MM.1S (cell line): ENCODE data around the gene GRPEL1.

Source experiments
- CTCF ChIP-seq: fragments of 300-600 bp; sonication (generic); IDR thresholded peaks from 2 replicates; pipeline ENCODE4 v1.5.1; 2016; ENCODE audit warnings: antibody characterized with exemption, low read length, mixed read lengths
- EZH2 ChIP-seq: fragments of 300-600 bp; sonication (generic); optimal IDR thresholded peaks from 2 replicates; pipeline ENCODE3; 2017; ENCODE audit warnings: low read depth, mild to moderate bottlenecking, antibody characterized with exemption, low read length, mixed read lengths
- EZH2phosphoT487 ChIP-seq: fragments of 300-600 bp; sonication (generic); IDR thresholded peaks from 2 replicates; pipeline ENCODE4 v1.6.1; 2018; ENCODE audit warnings: antibody characterized with exemption, low read length

DNA sequence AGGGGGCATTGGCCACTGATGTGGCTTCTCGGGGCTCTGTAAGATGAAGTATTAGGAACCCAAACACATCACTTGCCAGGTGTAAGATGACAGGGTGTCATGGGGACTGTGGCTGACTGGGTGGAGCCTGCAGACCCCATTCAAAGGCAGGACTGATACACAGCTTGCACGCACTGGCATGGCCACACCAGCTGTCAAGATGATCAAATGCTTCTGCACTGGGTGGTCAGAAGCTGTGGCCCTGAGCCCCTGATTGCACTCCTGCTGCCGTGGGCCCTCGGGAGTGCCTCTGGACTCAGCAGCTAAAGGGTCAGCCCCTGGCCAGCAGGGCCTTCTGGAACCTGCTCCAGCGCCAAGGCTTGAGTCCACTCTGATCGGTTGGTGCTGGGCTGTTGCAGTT, 48.8 kb upstream of the GRPEL1 start:
- TF ChIP-seq EZH2 (no peak), CTCF (no peak), EZH2phosphoT487 (no peak)
